Sigmoid colon (tissue), 7 donors: ENCODE results near the gene ADGRL2. TPM values are rescaled to one million over a fixed set of nuclear protein-coding genes. Genes with fewer than 3 reads are reported as not detected.

ENCODE experiments used
- DNase-seq: peaks from one replicate; pipeline ENCODE4 v3.0.0-alpha.2; 2019
- H3K27ac ChIP-seq, 4 donors: fragments of 200-600 bp; sonication (generic); one replicate each; pipeline ENCODE4 v1.5.1; 2016 to 2019; ENCODE audit warnings: mild to moderate bottlenecking in 1 of 4
- H3K27me3 ChIP-seq, 3 donors: fragments of 200-600 bp; sonication (generic); one replicate each; pipeline ENCODE4 v1.5.1; 2019; ENCODE audit warnings: mild to moderate bottlenecking in 1 of 3
- H3K36me3 ChIP-seq, 4 donors: fragments of 200-600 bp; sonication (generic); one replicate each; pipeline ENCODE4 v1.5.1; 2016 to 2019
- H3K4me1 ChIP-seq, 4 donors: fragments of 200-600 bp; sonication (generic); one replicate each; pipeline ENCODE4 v1.5.1; 2017 to 2019
- H3K4me3 ChIP-seq, 4 donors: fragments of 200-600 bp; sonication (generic); one replicate each; pipeline ENCODE4 v1.5.1; 2017 to 2019; ENCODE audit warnings: mild to moderate bottlenecking in 2 of 4, moderate library complexity in 1 of 4
- H3K9me3 ChIP-seq, 4 donors: fragments of 200-600 bp in 3 of 4; sonication (generic) in 3 of 4; one replicate each; pipeline versions ENCODE4 v1.5.1 to v1.6.1; 2013 to 2019
- CTCF ChIP-seq, 4 experiments: fragments of 450-650 bp in 3 of 4; fragments of 200-600 bp in 1 of 4; IDR thresholded peaks; one replicate each; pipeline ENCODE4 v1.5.1; 2016 to 2019; ENCODE audit warnings: antibody characterized with exemption in 4 of 4, mild to moderate bottlenecking in 3 of 4, moderate library complexity in 2 of 4
- EP300 ChIP-seq, 4 donors: sonication (generic); formaldehyde crosslinking; IDR thresholded peaks; one replicate each; pipeline ENCODE4 v1.6.1; 2017; ENCODE audit warnings: antibody characterized with exemption in 4 of 4
- POLR2A ChIP-seq, 2 donors: fragments of 450-650 bp; IDR thresholded peaks; one replicate each; pipeline ENCODE4 v1.6.1; 2016; ENCODE audit warnings: antibody characterized with exemption in 2 of 2, mild to moderate bottlenecking in 2 of 2, moderate library complexity in 2 of 2
- POLR2AphosphoS5 ChIP-seq, 4 donors: sonication (generic); formaldehyde crosslinking; IDR thresholded peaks; one replicate each; pipeline ENCODE4 v1.6.1; 2017; ENCODE audit warnings: antibody characterized with exemption in 4 of 4
- WGBS, 2 donors: extraction: QIAGEN DNeasy Blood & Tissue Kit; methylation state at CpG; one replicate each; pipeline ENCODE4 v1.1.7; 2013; 5-methylcytosine and 5-hydroxymethylcytosine counted together
- intact Hi-C: fragments of 100-400 bp; cut with DNase I; formaldehyde crosslinking; loops from one replicate; pipeline ENCODE4 v1.15.1; 2023
- polyA plus RNA-seq, 3 donors: library from polyadenylated mRNA; stranded (reverse); fragments of 200-250 nt; gene quantifications; one replicate each; pipeline ENCODE4 v1.2.3, GENCODE V29; 2013
- total RNA-seq, 4 donors: library from RNA; depleted of rRNA; stranded (reverse); fragments of >200 nt; gene quantifications; one replicate each; pipeline ENCODE4 v1.1.0, GENCODE V29; 2016
- donor health status: healthy with polysubstance abuse.
- donor health status: Bipolar disorder and iron deficiency.
- donor health status: healthy.

Gene ADGRL2
- total and polyA plus RNA-seq, 7 donors: 2.3 to 73.4 (median 49.4) TPM

GRCh38 chr1:81833722-81834121 is 33.0 kb downstream of the ADGRL2 start:
- DNase-seq: no peak
- Histone ChIP-seq H3K36me3 (no peaks in the 10 kb centered on the region), H3K27me3 (no peaks in the 10 kb centered on the region), H3K27ac (no peak overlapping the region), H3K4me1 (peaks cover 0 to 43% (median 27%) of the 10 kb centered on the region in 4 donors), H3K9me3 (no peaks in the 10 kb centered on the region), H3K4me3 (no peak overlapping the region)
- intact Hi-C loops: no loop called here
- TF ChIP-seq POLR2AphosphoS5 (IDR thresholded peaks at IDR 0.05): no peak
- TF ChIP-seq CTCF (IDR thresholded peaks at IDR 0.05): no peak
- no peak for TF ChIP-seq EP300 (IDR thresholded peaks at IDR 0.05)
- no peak for TF ChIP-seq POLR2A (IDR thresholded peaks at IDR 0.05)
- WGBS, 2 donors: 81 to 91% methylated on average over 4 of the region's 4 CpGs

GRCh38 chr1:81834268-81834667 is 33.5 kb downstream of the ADGRL2 start:
- no peaks in the 10 kb centered on the region for H3K36me3 ChIP-seq
- H3K27ac ChIP-seq: peak overlapping the region in 1 of 4 donors; percentile 16
- H3K27me3 ChIP-seq: no peaks in the 10 kb centered on the region
- WGBS, 2 donors: 61 to 76% methylated on average over 2 of the region's 2 CpGs
- no peak for DNase-seq
- intact Hi-C loops: no loop called here
- no peak overlapping the region for H3K4me3 ChIP-seq
- peaks cover 0 to 43% (median 27%) of the 10 kb centered on the region in 4 donors for H3K4me1 ChIP-seq
- no peak for TF ChIP-seq EP300 (IDR thresholded peaks at IDR 0.05)
- no peak for TF ChIP-seq CTCF (IDR thresholded peaks at IDR 0.05)
- no peak for TF ChIP-seq POLR2A (IDR thresholded peaks at IDR 0.05)
- TF ChIP-seq POLR2AphosphoS5 (IDR thresholded peaks at IDR 0.05): no peak
- H3K9me3 ChIP-seq: no peaks in the 10 kb centered on the region

- H3K27ac ChIP-seq: peak overlapping the region in 3 of 4 donors; percentile 3 to 16 (median 12)
- peaks cover 0 to 43% (median 27%) of the 10 kb centered on the region in 4 donors for H3K4me1 ChIP-seq
- no peak for DNase-seq
- TF ChIP-seq POLR2AphosphoS5 (IDR thresholded peaks at IDR 0.05) (no peak), CTCF (IDR thresholded peaks at IDR 0.05) (no peak), EP300 (IDR thresholded peaks at IDR 0.05) (no peak), POLR2A (IDR thresholded peaks at IDR 0.05) (no peak)
- intact Hi-C loops: no loop called here
- 23 to 36% methylated on average over 6 of the region's 6 CpGs for WGBS, 2 donors
- H3K4me3 ChIP-seq: no peak overlapping the region
- H3K9me3 ChIP-seq: no peaks in the 10 kb centered on the region
- no peaks in the 10 kb centered on the region for H3K27me3 ChIP-seq
- no peaks in the 10 kb centered on the region for H3K36me3 ChIP-seq
These were observed 34.4 kb downstream of the ADGRL2 start for GRCh38 chr1:81834921-81835698.

- intact Hi-C loops: no loop called here
- no peaks in the 10 kb centered on the region for H3K9me3 ChIP-seq
- H3K27ac ChIP-seq: peak overlapping the region in 2 of 4 donors; percentile 1 to 25
- no peak overlapping the region for H3K4me3 ChIP-seq
- TF ChIP-seq CTCF (IDR thresholded peaks at IDR 0.05): no peak
- TF ChIP-seq POLR2AphosphoS5 (IDR thresholded peaks at IDR 0.05): no peak
- no peak for TF ChIP-seq POLR2A (IDR thresholded peaks at IDR 0.05)
- TF ChIP-seq EP300 (IDR thresholded peaks at IDR 0.05): no peak
- H3K36me3 ChIP-seq: no peaks in the 10 kb centered on the region
- no peaks in the 10 kb centered on the region for H3K27me3 ChIP-seq
- H3K4me1 ChIP-seq: peaks cover 0 to 43% (median 27%) of the 10 kb centered on the region in 4 donors
- 48 to 64% methylated on average over 4 of the region's 4 CpGs for WGBS, 2 donors
- no peak for DNase-seq
These were observed 35.4 kb downstream of the ADGRL2 start for GRCh38 chr1:81836007-81836626.
